Head of caudate nucleus (tissue), 42 donors: ENCODE data around the gene KIF6.
A peak's percentile ranks its signal among the peaks of the same experiment; 100 is the strongest.

ENCODE experiments used
- DNase-seq, 42 donors: peaks; one replicate each; pipeline versions ENCODE4 v3.0.0 to v3.0.0-alpha.2; 2020 to 2021; ENCODE audit warnings: mixed read lengths in 7 of 42
- intact Hi-C: fragments of 100-400 bp; cut with DNase I; formaldehyde crosslinking; loops from one replicate; pipeline ENCODE4 v1.15.0; 2022

Gene KIF6, protein sequence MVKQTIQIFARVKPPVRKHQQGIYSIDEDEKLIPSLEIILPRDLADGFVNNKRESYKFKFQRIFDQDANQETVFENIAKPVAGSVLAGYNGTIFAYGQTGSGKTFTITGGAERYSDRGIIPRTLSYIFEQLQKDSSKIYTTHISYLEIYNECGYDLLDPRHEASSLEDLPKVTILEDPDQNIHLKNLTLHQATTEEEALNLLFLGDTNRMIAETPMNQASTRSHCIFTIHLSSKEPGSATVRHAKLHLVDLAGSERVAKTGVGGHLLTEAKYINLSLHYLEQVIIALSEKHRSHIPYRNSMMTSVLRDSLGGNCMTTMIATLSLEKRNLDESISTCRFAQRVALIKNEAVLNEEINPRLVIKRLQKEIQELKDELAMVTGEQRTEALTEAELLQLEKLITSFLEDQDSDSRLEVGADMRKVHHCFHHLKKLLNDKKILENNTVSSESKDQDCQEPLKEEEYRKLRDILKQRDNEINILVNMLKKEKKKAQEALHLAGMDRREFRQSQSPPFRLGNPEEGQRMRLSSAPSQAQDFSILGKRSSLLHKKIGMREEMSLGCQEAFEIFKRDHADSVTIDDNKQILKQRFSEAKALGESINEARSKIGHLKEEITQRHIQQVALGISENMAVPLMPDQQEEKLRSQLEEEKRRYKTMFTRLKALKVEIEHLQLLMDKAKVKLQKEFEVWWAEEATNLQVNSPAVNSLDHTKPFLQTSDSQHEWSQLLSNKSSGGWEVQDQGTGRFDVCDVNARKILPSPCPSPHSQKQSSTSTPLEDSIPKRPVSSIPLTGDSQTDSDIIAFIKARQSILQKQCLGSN

DNA sequence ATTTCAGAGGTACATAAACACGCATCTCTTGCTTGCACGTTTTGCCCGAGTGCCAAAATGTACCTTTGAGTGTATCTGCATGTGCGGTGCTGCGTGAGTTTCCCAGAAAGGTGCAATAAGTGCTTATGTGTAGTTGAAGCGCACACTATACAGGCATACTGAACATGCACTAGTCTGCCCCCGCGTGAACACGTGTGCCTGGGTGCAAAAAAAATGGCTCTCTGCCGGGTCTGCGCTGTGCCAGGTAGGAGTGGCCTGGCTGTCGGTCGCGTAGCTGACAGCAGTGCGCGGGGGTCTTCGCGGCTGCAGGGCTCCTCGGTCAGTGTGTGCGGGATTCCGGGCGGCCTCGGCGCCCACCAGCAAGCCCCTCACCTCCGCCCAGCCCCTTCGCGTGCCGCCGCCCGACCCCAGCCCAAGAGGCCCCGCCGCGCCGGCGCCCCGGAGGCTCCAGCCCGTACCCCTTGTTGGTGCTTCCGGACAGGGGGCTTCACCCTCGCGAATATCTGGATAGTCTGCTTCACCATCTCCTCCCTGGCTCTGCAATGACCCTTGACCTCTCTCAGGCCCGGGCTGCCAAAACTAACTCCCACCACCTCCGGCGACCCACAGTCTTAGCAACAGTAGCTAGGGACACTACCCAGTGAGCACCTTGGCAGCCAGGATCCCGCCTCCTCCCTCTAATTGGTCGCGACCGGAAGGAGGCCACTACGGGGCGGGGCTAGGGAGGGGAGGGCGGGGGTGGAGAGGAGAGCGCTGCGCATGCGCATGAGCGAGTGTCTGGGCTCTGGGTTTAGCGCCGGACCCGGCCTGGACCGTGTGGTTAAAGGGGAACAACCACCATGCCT, at the start of gene KIF6:
TSS of gene KIF6 (minus strand) at position 622 of the 845 bp plus-strand sequence. CDS start at position 524, 98 bp downstream.
- DNase-seq: peak; percentile 89 to 98 (median 95)
- intact Hi-C loops: no loop called here

DNA sequence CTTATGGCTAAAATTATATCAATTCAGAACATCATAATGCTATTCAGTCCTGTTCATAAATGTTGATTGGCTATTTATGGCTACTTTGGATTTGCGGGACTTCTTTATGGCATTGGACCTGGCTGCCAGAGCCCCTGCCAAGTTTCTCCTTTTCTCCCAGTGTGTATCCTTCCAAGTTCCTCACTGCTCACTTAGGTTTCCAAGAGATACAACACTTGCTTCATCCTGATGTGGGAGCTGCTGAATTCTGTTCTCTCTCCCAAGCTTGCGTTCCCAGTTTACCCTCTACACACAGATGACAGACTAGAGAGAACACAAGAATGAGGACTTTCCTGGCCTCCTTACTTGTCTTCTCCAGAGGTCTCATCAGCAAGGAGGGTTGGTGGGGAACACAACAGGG, 48.6 kb upstream of the KIF6 start:
- DNase-seq: no peak
- intact Hi-C loops: no loop called here

DNA sequence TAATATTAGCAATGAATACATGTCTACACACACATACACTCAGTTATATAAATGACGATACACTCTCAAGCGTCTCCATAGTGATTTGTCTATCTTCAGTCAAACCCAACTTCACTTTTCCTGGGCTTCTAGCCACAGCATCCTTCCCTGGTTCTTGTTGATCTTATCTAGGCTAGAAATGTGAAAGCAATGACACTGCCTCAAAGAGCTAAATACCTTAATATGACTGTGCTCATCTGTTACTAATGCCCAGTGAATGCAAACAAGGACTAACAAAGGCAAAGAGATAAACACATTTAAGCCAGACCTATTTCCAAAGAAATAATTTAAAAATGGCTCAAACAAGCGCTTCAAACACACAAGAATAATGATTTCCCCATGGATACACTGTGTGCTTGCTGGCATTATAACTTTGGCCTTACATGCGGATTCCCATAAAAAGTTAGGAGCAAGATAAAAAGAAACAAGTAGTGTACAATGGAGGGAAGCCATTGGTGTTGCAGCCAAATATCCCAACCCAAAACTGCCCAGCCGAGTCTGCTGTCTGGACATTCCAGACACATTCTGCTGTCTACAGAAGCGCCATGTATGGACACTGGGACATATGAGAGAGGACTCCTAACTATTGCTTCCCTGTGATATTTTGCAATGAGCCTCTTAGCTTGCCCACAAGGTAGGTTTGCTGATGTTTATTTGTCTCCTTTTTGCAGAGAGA, 47.5 kb upstream of the KIF6 start:
- no peak for DNase-seq
- intact Hi-C loops: no loop called here

DNA sequence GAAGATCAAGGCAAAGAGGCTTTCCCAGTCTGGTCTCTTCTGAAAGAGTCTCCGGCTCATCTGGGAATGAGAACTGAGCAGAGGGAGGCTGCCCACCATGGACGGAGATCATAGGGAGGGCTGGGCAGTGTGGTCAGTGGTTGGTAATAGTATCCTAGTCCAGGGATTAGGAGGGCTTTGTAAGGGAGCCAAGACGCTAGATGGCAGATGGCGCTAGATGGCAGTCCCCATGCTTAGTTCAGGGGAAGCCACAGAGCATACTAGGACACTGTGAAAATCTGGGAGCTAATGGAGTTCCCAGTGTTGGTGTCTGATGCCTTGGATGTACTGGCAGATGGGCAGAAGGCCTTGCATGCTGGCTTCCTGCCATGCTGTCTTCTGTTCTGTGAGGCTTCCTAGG, 45.2 kb upstream of the KIF6 start:
- intact Hi-C loops: no loop called here

DNA sequence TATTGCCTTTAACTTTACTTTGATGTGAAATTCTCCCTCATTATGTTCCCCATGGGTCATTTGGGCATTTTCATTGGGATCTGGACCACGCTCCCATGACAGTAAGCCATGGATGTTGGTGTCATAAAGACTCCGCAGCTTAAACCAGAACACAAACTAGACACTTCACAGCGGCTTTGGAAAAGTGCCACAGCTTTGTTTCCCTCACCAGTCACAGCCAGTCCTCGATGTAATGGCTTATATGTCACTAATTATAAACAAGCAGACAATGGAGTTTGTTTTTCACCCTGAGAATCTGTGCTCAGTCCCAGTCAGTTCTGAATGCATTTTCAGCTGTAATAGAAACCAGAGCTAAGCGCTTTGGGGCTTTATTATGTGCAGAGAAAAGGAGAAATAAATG, 43.8 kb upstream of the KIF6 start:
- intact Hi-C loops: no loop called here
- DNase-seq: peak in 37 of 42 donors; percentile 22 to 93 (median 69)

More for the DNA sequence above, 45.2 kb upstream of the KIF6 start:
- peak in 35 of 42 donors; percentile 12 to 83 (median 55) for DNase-seq

DNA sequence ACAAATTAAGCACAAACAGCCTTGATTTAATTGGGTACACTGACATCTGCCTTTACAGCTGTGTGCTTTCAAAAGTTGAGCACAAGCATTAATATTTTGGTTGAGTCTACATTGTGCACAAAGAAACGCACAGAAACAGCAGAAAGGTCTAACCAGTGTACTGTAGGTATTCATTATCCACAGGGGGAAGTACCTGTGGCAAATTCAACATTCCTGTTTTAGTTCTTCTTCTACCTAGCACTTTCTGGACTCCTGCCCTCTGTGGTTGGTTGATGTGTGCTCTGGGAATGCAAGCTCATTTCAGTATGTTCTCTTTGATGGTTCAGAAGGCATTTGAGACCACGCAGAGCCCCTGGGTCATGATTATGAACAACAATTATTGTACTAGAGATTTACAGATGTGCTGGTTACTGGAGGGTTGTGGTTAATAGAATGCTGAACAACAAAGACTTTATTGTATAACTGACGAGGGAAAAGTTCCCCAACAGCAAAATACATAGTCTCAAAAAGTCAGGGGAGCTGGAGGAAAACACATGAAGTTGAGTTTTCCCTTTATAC, 40.4 kb upstream of the KIF6 start:
- DNase-seq: no peak
- intact Hi-C loops: no loop called here

DNA sequence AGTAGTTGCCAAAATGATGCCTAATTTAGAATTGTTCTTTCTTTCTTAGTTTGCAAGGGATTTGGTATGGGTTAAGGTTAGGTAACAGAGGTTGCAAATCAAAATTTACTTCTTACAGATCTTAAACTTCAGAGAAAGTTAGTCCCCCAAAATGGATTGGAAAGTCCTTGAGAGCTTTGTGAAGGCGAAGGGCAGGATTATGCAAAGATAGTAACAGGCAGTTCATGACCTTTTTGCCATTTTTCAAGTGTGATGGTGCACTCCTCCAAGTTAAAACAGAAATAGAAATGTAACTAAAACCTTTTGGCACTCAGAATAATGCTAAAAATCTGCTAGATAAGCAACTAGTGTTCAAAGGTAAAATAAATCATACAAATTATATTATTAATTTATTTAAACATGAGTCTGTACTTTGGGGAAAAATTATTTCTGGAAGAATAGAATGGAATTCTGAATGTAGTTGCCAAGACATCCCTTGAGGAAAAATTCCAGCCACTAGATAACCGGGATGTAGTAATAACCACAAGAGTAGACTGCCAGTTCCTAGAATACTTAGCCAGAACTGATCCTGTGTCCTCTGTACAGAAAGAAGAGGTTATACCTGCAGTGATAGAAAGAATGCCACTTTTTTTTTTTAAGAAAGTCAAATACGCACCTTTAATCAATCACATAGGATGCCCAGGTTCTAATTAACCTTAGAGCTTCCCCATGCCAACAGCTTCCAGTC, 35.2 kb upstream of the KIF6 start:
- DNase-seq: no peak
- intact Hi-C loops: no loop called here

DNA sequence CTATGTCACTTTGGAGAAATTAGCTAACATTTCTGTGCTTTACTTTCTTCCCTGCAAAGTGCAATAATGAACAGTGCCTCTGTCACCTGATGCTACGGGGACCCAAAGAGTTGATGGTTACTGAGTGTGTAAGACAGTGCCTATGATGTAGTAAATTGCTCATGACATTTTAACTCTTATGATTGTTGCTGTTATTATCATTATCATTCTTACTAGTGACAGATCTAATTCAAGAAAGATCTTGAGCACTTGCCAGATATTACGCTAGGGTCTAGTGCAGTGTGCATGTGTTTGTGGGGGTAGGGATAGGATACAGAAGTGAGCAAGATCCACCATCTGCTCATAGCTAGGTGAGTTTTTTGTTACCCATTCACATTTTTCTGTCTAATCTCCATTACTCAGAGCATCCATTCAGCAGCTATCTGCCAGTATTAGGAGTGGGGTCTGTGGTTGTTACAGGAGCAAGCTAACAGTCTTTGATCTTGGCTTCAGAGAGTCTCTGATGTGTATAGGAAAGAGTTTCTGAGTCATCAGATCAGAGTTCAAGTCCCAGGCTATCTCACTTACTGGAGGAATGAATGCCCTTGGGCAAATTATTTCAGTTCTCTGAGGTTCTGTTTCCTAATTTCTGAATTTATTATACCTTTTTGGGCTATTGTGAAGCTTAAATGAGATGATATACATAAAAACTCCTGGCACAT, 33.8 kb upstream of the KIF6 start:
- DNase-seq: no peak
- intact Hi-C loops: no loop called here

DNA sequence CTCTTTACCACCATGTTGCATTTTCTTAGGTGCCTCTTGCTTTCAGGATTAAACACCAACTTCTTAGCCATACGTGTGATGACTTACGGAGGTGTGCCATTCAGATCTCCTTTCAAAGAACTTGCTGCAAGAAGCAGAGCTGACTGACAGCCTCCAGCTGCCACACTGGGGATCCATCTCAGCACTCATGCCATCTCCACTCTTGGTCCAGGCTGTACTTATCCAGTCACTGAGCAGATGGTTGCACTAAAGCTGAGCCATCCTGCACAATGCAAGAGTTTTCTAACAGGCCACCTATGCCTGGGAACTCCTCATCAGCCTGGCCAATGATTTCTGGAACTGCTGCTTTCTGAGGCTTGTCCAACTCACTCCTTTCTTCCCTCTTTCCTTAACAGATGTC, 31.4 kb upstream of the KIF6 start:
- intact Hi-C loops: no loop called here

DNA sequence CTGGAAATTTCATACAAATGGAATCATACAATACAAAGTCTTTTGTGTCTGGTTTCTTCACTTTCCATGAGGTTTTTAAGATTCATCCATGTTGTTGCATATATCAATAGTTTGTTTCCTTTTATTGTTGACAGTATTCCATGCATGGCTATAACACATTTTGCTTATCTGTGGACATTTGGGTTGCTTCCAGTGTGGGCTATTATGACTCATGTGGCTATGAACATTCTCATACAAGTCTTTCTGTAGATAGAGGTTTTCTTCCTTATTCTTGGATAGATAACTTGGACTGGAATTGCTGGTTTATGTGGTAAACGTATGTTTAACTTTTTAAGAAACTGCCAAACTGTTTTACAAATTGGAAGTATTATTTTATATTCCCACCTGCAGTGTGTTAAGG, 30.0 kb upstream of the KIF6 start:
- intact Hi-C loops: no loop called here
- no peak for DNase-seq

More for the DNA sequence above, 31.4 kb upstream of the KIF6 start:
- DNase-seq: no peak

DNA sequence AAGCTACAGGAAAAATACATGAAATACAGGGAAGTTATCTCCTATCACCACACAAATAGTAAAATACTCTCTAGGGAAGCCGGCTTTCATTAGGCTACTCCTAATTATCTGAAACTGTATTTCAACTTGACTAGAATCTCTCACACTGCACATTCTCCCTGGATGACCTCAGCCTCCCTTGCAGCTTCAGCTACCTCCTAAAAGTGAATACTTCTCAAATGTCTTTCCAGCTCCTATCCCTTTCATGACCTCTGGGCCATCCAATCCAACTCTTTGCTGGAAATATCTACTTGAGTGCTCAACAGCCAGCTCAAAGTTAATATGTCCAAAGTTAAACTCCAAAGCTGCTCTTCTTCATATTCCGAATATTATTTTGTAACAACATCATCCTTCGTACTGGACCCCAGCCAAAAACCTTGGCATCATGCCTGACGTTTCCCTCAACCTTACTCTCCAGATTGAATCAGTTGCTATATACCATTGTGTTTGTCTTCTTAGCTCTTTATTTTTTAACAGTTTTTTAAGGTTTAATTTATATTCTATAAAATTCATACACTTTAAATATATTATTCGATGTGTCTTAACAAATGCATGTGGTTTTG, 29.4 kb upstream of the KIF6 start:
- DNase-seq: no peak
- intact Hi-C loops: no loop called here

DNA sequence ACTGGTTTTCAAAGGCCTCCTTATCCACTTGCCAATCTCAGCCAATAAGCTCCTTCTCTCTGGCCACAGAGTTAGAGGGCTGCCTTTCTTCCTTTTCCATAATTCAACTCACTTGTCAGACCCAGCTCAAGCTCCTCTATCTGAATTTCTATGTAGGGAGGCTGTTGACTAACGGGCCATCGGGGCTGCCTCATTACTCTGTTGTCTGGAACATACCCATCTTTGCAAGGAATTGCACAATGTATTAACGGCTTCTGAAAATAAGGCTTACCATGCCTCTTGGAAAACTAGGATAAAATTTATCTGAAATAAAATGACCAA, 28.5 kb upstream of the KIF6 start:
- no peak for DNase-seq
- intact Hi-C loops: no loop called here

DNA sequence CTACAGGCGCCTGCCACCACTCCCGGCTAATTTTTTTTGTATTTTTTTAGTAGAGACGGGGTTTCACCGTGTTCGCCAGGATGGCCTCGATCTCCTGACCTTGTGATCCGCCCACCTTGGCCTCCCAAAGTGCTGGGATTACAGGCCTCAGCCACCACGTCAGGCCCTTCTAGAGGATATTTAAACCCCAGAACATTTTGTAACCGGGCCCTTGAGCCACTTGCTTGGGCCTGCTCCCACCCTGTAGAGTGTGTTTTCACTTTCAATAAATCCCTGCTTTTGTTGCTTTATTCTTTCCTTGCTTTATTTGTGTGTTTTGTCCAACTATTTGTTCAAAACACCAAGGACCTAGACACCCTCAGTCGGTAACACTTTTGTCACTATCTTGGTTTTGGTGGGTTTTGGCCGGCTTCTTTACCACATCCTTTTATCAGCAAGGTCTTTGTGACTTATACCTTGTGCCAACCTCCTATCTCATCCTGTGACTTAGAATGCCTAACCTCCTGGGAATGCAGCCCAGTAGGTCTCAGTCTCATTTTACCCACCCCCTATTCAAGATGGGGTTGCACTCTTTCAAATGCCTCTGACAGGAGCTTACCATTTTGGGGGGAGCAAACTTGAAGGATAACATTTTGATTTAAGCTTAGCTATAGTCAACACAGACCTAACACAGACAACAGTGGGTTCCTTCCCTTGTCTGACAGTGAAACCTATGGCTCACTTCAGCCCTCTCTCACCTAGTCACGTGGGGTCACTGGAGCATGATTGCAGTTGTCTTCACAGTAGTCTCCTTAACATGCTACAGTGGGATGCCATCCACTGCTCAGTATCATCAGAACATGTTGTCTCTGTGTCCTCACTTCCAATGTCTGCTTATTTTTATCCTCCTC, 27.9 kb upstream of the KIF6 start:
- no peak for DNase-seq
- intact Hi-C loops: no loop called here

DNA sequence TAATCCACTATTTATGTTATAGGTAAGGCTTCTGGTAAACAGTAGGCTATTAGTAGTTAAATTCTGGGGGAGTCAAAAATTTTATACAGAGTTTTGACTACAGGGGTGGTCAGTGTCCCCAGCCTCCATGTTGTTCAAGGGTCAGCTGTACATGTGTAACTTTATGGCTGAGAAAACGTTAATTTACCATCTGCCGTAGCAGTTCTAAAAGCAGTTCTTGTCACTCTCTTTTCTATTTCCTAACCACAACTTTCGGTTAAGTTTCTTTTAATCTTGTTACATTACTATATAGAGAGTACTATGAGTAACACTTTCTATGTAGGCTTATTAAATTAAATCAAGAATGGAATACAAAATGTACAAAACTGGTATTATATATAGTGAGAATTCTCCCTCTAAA, 21.6 kb upstream of the KIF6 start:
- DNase-seq: no peak
- intact Hi-C loops: no loop called here

DNA sequence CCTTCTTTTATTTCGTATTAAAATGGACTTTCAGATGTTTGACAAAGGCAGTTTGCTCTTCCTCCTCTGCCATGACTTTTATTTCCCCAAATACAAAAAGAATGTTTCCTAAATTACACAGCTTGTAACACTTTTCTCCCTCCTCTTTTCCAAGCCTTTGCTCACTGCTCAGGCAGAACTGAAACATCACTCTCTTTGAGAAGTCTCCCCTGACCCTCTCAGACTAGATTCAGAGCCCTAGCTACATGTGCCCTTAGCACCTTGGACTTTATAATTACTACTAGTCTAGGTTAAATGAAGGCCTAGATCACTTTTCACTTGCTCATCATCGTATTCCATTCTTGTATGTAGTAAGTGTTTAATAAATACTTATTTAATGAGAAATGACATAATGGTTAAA, 8.5 kb upstream of the KIF6 start:
- DNase-seq: no peak
- intact Hi-C loops: no loop called here

DNA sequence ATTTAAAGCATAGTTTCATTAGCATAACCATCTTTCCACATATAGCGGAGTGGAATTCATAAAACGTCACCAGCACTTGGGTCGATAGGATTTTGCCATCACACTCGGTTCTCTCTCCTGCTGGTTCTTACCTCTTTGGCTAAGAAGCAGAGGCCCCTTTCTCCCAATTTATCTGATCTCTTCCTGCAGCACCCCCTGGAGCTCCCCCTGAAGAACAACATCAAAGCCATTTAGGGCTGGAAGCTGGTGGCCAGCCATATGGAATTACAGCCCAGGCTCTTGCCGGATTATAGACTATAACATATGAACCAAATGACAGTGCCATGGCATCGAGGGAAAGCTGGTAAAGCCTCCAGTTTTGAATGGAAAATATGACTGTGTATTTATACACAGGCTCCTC, 6.4 kb upstream of the KIF6 start:
- no peak for DNase-seq
- intact Hi-C loops: no loop called here
